Lung microvascular endothelial cell (primary cell): ENCODE data around the gene MRPL44. TPM values are rescaled to one million over a fixed set of nuclear protein-coding genes. Genes with fewer than 3 reads are reported as not detected.
A peak's percentile ranks its signal among the peaks of the same experiment; 100 is the strongest.

Experiments used
- DNase-seq, 2 donors: peaks; one replicate each; pipeline versions ENCODE4 v3.0.0 to v3.0.0-alpha.2; 2010; ENCODE audit warnings: low read depth in 2 of 2
- total RNA-seq: library from RNA; depleted of rRNA; stranded (reverse); fragments of >200 nt; gene quantifications from 2 replicates; pipeline ENCODE4 v1.2.1, GENCODE V29; 2014

MRPL44 gene
- total RNA-seq = 22.0 and 23.6 TPM in 2 replicates

- DNase-seq = peak; percentile 95
Observed at GRCh38 chr2:223957092-223957851, at the start of gene MRPL44. TSS of gene MRPL44 (plus strand) at chr2:223957463. CDS start at chr2:223957473, 10 bp downstream.

- DNase-seq = no peak
Observed at GRCh38 chr2:223908304-223908998, 48.8 kb upstream of the MRPL44 start.

GRCh38 chr2:223909001-223909741, 48.1 kb upstream of the MRPL44 start:
- peak in 1 of 2 donors; percentile 58 for DNase-seq

- DNase-seq = no peak
Observed at GRCh38 chr2:223914324-223914723, 42.9 kb upstream of the MRPL44 start.

- no peak for DNase-seq
Observed at GRCh38 chr2:223915071-223915470, 42.2 kb upstream of the MRPL44 start.

GRCh38 chr2:223916181-223916920, 40.9 kb upstream of the MRPL44 start:
- DNase-seq = no peak

- peak; percentile 65 to 73 for DNase-seq
Observed at GRCh38 chr2:223918671-223919134, 38.6 kb upstream of the MRPL44 start.

- DNase-seq = no peak
Observed at GRCh38 chr2:223920109-223920508, 37.2 kb upstream of the MRPL44 start.

GRCh38 chr2:223921204-223921603, 36.1 kb upstream of the MRPL44 start:
- DNase-seq = peak in 1 of 2 donors; percentile 53

GRCh38 chr2:223922308-223922707, 35.0 kb upstream of the MRPL44 start:
- no peak for DNase-seq

- DNase-seq = peak; percentile 39 to 64
Observed at GRCh38 chr2:223923976-223924375, 33.3 kb upstream of the MRPL44 start.

- DNase-seq = no peak
Observed at GRCh38 chr2:223925106-223925505, 32.2 kb upstream of the MRPL44 start.

- no peak for DNase-seq
Observed at GRCh38 chr2:223928113-223929006, 28.9 kb upstream of the MRPL44 start.

- DNase-seq = no peak
Observed at GRCh38 chr2:223929571-223930102, 27.6 kb upstream of the MRPL44 start.

GRCh38 chr2:223930103-223930976, 26.9 kb upstream of the MRPL44 start:
- peak in 1 of 2 donors; percentile 25 for DNase-seq

GRCh38 chr2:223932816-223933800, 24.2 kb upstream of the MRPL44 start:
- no peak for DNase-seq

- no peak for DNase-seq
Observed at GRCh38 chr2:223934870-223935269, 22.4 kb upstream of the MRPL44 start.
